OCI-LY3 (cell line): ENCODE measurements around the gene PHC3.

Experiments used
- EZH2phosphoT487 ChIP-seq: fragments of 200-600 bp; shearing (Covaris generic); IDR thresholded peaks from 2 replicates; pipeline ENCODE4 v1.6.1; 2018; ENCODE audit warnings: antibody characterized with exemption, mixed run types, low read depth
- TF ChIP-seq, protein P1 (sequence below): fragments of 200-600, 300-600 bp; sonication (generic); IDR thresholded peaks from 2 replicates; pipeline ENCODE4 v1.5.1; 2014; ENCODE audit warnings: antibody characterized with exemption, low read length, low read depth

DNA sequence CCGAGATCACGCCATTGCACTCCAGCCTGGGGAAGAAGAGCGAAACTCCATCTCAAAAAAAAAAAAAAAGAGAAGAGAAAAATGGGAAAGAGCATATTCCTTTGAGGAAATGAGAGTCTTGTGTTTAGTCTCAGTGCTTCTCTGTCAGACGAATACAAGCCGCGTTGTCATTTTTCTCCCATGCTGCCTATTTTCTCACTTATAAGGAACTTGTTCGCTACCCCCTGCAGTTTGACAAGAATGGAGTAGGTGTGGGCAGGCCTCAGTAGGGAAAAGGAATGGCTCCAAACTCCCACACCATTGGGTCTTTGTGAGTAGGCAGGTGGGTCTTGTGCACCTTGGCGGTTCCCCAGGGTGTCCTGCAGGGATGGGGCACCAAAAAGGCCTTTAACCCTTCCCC is 137.3 kb downstream of the PHC3 start:
- TF ChIP-seq, protein P1, sequence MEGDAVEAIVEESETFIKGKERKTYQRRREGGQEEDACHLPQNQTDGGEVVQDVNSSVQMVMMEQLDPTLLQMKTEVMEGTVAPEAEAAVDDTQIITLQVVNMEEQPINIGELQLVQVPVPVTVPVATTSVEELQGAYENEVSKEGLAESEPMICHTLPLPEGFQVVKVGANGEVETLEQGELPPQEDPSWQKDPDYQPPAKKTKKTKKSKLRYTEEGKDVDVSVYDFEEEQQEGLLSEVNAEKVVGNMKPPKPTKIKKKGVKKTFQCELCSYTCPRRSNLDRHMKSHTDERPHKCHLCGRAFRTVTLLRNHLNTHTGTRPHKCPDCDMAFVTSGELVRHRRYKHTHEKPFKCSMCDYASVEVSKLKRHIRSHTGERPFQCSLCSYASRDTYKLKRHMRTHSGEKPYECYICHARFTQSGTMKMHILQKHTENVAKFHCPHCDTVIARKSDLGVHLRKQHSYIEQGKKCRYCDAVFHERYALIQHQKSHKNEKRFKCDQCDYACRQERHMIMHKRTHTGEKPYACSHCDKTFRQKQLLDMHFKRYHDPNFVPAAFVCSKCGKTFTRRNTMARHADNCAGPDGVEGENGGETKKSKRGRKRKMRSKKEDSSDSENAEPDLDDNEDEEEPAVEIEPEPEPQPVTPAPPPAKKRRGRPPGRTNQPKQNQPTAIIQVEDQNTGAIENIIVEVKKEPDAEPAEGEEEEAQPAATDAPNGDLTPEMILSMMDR = no peak
- no peak for TF ChIP-seq EZH2phosphoT487
